Activated T-cell treated with anti-CD3 and anti-CD28 coated beads for 24 hours (primary cell): ENCODE data around the gene ZNF292.
"Not testable (repeated sequence)": the region's sequence is repeated elsewhere in the genome, so short reads cannot be mapped to it uniquely, and the experiment has no call there.

Experiments used
- DNase-seq: peaks from one replicate; pipeline ENCODE4 v3.0.0-alpha.2; 2020; ENCODE audit warnings: low read depth

The ZNF292 gene

DNA sequence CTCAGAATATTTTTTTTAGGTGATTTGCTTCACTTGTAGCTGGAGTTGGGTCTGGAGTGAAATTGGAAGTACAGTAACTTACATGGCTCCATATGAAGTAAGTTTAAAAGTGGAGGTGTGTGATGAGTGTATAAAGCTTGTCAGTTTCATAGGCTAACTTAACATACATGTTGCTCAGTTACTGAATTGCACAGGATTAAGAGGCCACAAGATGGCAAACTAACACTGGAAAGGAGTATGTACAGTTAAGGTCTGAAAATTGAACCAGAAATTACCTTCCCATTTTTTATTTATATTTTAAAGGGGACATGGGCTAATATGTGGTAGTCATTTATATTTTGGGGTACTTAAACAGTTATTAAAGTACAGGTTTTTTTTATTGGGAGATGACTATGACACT, 121.8 kb downstream of the ZNF292 start:
- DNase-seq = no peak

DNA sequence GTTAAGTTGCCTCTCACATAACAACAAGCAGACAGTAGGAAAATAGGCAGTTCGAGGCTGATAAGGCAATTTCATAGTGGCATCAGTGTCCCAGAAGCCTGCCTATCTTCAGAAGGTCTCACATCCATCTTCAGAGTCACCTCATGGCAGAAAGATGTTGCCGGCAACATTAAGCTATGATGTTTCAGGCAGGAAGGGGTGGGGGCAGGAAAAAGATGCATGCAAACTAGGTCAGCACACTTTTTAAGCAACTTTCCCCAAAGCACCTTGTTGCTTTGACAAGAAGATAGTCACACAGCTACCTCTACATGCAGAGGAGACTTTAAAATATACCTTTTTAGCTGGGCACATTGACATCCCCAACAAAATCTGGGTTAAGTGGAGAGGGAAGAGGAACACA, 123.8 kb downstream of the ZNF292 start:
- DNase-seq = no peak

DNA sequence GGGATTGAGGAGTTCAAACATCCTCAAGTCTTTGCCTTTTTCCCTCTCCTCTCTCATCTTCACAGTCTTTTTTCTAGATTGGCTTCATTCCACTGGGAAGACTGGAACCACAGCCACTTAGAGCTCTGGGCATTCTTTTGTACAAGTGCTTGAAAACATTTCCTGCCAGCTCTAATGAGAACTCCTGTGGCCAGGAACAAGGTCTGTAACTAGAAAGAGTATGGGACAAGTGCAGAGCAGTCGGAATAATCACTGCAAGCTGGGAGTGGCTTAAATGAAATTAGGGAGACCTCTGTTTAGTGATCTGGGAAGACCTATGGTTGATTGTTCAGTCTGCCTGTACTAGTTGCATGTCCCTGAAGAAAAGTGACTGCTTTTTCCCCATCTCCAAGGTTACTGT, 126.1 kb downstream of the ZNF292 start:
- no peak for DNase-seq

DNA sequence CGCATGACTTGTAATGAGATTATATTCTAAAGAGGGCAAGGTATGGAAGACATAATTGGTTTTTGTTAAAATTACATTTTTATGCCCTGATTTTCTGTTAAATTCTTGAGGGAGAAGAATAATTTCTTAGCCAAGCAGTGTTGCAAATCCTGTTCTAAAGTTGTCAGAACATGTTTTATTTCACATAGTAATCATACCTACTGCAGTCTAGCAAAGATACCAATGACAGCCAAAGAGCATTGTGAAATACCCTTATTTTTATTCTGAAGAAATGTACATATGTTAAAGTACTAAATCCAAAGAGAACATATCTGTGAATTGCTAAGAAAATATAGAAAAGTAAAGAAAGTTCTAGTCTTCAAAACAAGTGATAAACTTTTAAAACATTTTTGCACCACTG, 127.4 kb downstream of the ZNF292 start:
- no peak for DNase-seq

DNA sequence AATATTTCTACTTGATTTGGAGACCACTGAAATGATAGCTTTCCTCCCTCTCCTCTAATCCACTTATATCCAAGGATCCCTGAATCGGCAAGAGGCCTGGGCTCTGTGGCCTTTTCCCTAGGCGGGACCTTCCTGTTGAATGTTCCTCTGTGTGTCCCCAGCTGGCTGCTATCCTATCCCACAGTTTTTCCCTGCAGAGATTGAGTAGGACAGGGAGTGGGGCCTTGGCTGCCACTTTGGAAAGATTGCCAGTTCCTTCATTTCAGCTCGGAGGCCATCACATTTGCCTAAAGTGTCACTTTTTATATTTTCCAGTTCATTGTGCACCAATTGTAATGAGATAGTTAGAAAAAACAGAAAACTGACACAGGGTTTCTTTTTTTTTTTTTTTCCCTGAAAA, 128.1 kb downstream of the ZNF292 start:
- no peak for DNase-seq

DNA sequence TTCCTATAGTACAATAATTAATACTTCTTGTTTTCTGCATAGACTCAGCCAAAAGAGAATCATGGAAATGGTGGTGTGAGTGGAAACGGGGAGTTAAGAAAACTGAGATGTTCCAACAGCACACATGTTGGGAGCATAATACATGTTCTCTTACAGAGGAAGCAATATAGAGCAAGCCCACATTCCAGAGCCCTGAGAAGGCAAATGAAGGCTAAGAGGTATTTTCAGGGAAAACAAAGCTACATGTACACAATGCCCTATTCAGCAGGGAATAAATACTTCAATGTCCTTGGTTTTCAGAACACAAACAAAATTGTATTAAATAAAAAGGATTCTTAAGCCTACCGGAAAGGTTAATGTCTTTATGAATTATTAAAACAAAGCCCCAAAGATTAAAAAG, 131.9 kb downstream of the ZNF292 start:
- DNase-seq = no peak

DNA sequence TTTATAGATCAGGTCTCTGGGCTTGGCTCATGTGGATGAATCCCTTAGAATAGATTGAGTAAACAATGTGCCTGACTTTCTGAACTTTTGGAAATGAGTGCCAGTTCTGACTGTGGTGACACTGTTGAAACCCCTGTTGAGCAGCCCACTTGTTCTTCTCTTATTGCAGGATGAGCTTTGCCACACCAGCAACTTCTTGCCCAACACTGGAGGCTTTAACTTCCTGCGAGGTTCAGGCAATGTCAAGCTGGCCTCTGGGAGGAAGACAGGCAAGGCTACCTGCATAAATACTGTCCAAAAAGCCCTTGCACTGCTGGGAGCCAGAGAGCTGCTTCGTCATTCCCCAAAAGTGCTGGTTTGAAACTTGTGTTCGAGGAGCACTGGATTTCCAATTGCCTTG, 134.2 kb downstream of the ZNF292 start:
- DNase-seq = no peak

DNA sequence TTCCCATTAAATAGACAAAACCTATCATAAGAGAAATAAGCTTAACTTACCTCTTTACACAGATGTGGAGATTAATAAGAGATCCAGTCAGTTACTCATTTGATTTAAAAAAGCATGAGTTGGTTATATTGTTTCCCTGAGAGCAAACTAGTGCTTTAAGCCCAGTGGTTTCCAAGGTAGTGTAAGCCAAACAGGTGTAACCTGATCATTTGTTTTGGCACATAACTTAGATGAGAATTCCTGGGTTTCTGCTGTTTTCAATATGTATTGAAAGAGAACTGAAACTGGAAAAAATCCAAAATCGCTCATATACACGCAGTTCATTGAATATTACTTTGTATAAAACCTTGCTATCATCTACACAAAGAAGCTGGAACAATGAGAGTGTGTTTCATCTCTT, 136.5 kb downstream of the ZNF292 start:
- DNase-seq = no peak

DNA sequence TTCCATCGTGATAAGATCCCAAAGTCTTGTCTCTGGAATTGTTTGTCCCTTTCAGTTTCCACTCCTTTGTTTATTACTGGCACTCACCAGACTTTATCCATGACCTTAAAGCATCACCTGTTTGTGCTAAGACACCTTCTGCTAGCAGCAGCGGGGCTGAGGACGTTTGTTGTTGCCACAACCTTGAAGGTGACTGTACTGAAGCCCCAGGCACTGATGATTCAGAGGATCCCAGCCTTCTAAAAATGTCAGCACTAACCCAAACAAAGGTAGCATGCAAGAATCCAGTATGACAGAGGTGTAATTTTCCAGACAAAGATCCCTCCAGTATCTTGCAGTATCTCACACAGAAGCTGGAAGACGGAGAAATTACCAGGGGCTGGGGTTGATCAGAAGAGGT, 138.2 kb downstream of the ZNF292 start:
- no peak for DNase-seq

DNA sequence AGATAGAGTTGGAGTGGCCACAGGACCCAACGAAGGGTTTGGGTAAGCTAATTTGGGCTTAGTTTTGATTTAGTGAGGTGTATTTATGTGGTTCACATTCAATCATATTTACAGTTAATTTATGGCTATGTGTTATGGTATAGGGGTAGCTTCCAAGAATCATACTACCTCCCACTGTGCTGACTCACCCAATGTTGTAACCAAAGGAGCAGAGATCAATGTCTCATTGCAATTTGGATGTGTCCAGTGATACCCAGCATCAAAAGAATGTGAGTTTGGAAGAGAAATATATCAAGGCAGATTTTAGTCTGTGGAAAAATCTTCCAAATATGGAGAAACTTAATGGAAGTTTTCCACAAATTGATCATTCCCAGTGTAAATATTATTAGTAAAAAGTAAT, 141.8 kb downstream of the ZNF292 start:
- DNase-seq = no peak

DNA sequence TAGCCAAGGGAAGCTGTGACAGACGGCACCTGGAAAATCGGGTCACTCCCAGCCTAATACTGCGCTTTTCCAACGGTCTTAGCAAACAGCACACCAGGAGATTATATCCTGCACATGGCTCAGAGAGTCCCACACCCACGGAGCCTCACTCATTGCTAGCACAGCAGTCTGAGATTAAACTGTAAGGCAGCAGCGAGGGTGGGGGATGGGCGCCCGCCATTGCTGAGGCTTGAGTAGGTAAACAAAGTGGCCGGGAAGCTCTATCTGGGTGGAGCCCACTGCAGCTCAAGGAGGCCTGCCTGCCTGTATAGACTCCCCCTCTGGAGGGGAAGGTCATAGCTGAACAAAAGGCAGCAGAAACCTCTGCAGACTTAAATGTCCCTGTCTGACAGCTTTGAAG, 145.9 kb downstream of the ZNF292 start:
- DNase-seq = not testable (repeated sequence)

DNA sequence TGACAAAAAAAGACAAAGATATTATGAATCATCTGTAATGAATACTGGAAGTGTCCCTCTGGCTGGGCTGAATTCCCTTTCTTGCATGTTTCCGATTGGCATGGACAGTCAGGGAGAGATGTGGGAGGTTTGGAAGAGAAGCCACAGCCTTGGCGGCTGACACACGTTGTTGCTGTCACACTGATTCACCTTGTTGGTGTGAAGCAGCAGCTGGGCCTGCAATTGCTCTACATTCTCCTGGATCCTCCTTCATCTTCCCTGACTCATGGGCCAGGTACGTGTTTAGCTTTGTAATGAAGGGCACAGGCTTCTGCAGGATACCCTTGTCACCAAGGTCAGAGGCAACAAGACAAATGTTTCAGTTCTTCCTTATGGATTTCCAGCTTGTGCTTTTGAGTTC, 153.6 kb downstream of the ZNF292 start:
- DNase-seq = no peak

DNA sequence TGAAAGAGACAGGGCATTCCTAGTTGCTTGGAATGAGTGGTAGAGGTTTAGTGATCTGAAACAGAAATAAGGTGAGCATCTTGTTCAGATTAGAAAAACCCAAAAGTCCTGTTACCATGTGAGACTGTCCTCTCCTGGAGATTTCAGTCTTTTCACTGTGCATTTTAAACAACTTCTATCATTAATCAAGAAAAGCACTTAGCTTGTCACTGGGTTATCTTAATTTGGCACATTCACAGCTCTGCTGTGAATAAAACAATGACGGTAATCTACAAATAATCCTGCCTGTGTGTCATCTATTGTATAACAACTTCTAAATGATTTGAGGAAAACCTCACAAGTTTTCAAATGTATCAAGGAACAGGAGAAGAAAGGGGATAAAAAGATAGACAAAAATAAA, 157.5 kb downstream of the ZNF292 start:
- no peak for DNase-seq
